HL-60 (cell line): ENCODE measurements around the gene POLR1B.

Experiments used
- DNase-seq, 2 experiments: peaks; one replicate each; pipeline ENCODE4 v3.0.0-alpha.2; 2010 to 2020; ENCODE audit warnings: low read depth in 1 of 2, low spot score in 1 of 2
- H3K27ac ChIP-seq: fragments of 250-450 bp; sonication (Bioruptor Pico); replicated peaks from 2 replicates; pipeline ENCODE4 v1.5.1; 2020; ENCODE audit warnings: mild to moderate bottlenecking, moderate library complexity
- H3K27me3 ChIP-seq: fragments of 250-450 bp; sonication (Bioruptor Pico); 2 replicates; pipeline ENCODE4 v1.5.1; 2021; ENCODE audit warnings: mild to moderate bottlenecking, moderate library complexity; ENCODE audit not compliant: insufficient read depth, poor library complexity, severe bottlenecking
- H3K4me3 ChIP-seq: replicated peaks from 2 replicates; pipeline ENCODE4 v1.5.1; 2011; ENCODE audit warnings: mild to moderate bottlenecking, control low read depth, low read length; ENCODE audit not compliant: insufficient read depth
- CTCF ChIP-seq: IDR thresholded peaks from one replicate; pipeline ENCODE4 v1.5.1; 2011; ENCODE audit warnings: low read length, control low read depth, inconsistent platforms; ENCODE audit not compliant: insufficient read depth
- GABPA ChIP-seq: IDR thresholded peaks from 2 replicates; pipeline ENCODE4 v1.6.1; 2012; ENCODE audit warnings: low read depth
- POLR2AphosphoS5 ChIP-seq: IDR thresholded peaks from 2 replicates; pipeline ENCODE4 v1.6.1; 2012; ENCODE audit warnings: low read depth
- REST ChIP-seq: IDR thresholded peaks from 2 replicates; pipeline ENCODE4 v1.6.1; 2012; ENCODE audit warnings: low read depth; ENCODE audit not compliant: insufficient replicate concordance
- SPI1 ChIP-seq: IDR thresholded peaks from 2 replicates; pipeline ENCODE4 v1.6.1; 2012; ENCODE audit warnings: low read depth, mild to moderate bottlenecking, borderline replicate concordance

The POLR1B gene

GRCh38 chr2:112585873-112586464 lies 43.7 kb downstream of the POLR1B start:
- DNase-seq: no peak
- no peak overlapping the region for H3K4me3 ChIP-seq
- TF ChIP-seq CTCF (no peak), POLR2AphosphoS5 (no peak), GABPA (no peak), REST (no peak), SPI1 (no peak)
- H3K27ac ChIP-seq: no peak overlapping the region
- H3K27me3 ChIP-seq: no peaks in the 10 kb centered on the region

GRCh38 chr2:112588611-112589045 lies 46.4 kb downstream of the POLR1B start:
- no peak for DNase-seq
- TF ChIP-seq REST: no peak
- TF ChIP-seq GABPA: no peak
- no peak for TF ChIP-seq POLR2AphosphoS5
- TF ChIP-seq CTCF: no peak
- TF ChIP-seq SPI1: no peak
- Histone ChIP-seq H3K27me3 (no peaks in the 10 kb centered on the region), H3K4me3 (no peak overlapping the region), H3K27ac (no peak overlapping the region)

- DNase-seq: no peak
- no peak for TF ChIP-seq GABPA
- TF ChIP-seq REST: no peak
- TF ChIP-seq CTCF: no peak
- no peak for TF ChIP-seq POLR2AphosphoS5
- no peak for TF ChIP-seq SPI1
- Histone ChIP-seq H3K27me3 (no peaks in the 10 kb centered on the region), H3K4me3 (no peak overlapping the region), H3K27ac (no peak overlapping the region)
These were observed 49.1 kb downstream of the POLR1B start for GRCh38 chr2:112591413-112591812.
